GM23248 (cell line): Measurements from ENCODE around the gene NR2F2. TPM values are rescaled to one million over a fixed set of nuclear protein-coding genes. Genes with fewer than 3 reads are reported as not detected.

Source experiments
- DNase-seq: peaks from one replicate; pipeline ENCODE4 v3.0.0-alpha.2; 2015
- H2AFZ ChIP-seq: fragments of 200-600 bp; sonication (generic); 2 replicates; pipeline ENCODE4 v1.6.1; 2016; ENCODE audit warnings: antibody characterized with exemption
- H3F3A ChIP-seq: fragments of 200-600 bp; sonication (generic); 2 replicates; pipeline ENCODE4 v1.6.1; 2016; ENCODE audit warnings: mild to moderate bottlenecking, antibody characterized with exemption, mixed run types; ENCODE audit not compliant: insufficient read depth
- H3K27ac ChIP-seq: fragments of 200-600 bp; sonication (generic); 2 replicates; pipeline ENCODE4 v1.5.1; 2016; ENCODE audit warnings: mild to moderate bottlenecking
- H3K27me3 ChIP-seq: fragments of 200-600 bp; sonication (generic); replicated peaks from 2 replicates; pipeline ENCODE4 v1.6.1; 2016; ENCODE audit warnings: mild to moderate bottlenecking; ENCODE audit not compliant: insufficient read depth
- H3K36me3 ChIP-seq: fragments of 200-600 bp; sonication (generic); 2 replicates; pipeline ENCODE4 v1.6.1; 2016; ENCODE audit warnings: low read depth, mild to moderate bottlenecking
- H3K4me1 ChIP-seq: fragments of 200-600 bp; sonication (generic); 2 replicates; pipeline ENCODE4 v1.6.1; 2016; ENCODE audit warnings: mild to moderate bottlenecking; ENCODE audit not compliant: insufficient read depth
- H3K4me2 ChIP-seq: fragments of 200-600 bp; sonication (generic); one replicate; pipeline ENCODE4 v1.6.1; 2016; ENCODE audit warnings: mild to moderate bottlenecking; ENCODE audit not compliant: unreplicated experiment
- H3K4me3 ChIP-seq: fragments of 200-600 bp; sonication (generic); 2 replicates; pipeline ENCODE4 v1.5.1; 2016; ENCODE audit warnings: mild to moderate bottlenecking
- H3K79me2 ChIP-seq: fragments of 200-600 bp; sonication (generic); 2 replicates; pipeline ENCODE4 v1.6.1; 2016; ENCODE audit warnings: mild to moderate bottlenecking; ENCODE audit not compliant: insufficient read depth
- H3K9ac ChIP-seq: fragments of 200-600 bp; sonication (generic); 2 replicates; pipeline ENCODE4 v1.6.1; 2016; ENCODE audit warnings: mild to moderate bottlenecking
- H3K9me2 ChIP-seq: fragments of 200-600 bp; sonication (generic); 2 replicates; pipeline ENCODE4 v1.6.1; 2016; ENCODE audit warnings: mixed run types, mild to moderate bottlenecking, moderate library complexity; ENCODE audit not compliant: insufficient read depth
- H3K9me3 ChIP-seq: fragments of 200-600 bp; sonication (generic); one replicate; pipeline ENCODE4 v1.6.1; 2017; ENCODE audit warnings: low read depth
- H4K20me1 ChIP-seq: fragments of 200-600 bp; sonication (generic); 2 replicates; pipeline ENCODE4 v1.6.0; 2016; ENCODE audit not compliant: insufficient read depth
- EZH2 ChIP-seq: fragments of 200-600 bp; sonication (generic); IDR thresholded peaks from 2 replicates; pipeline ENCODE4 v1.6.1; 2018; ENCODE audit warnings: antibody characterized with exemption, mild to moderate bottlenecking; ENCODE audit not compliant: insufficient read depth, poor library complexity, severe bottlenecking
- EZH2phosphoT487 ChIP-seq: fragments of 200-600 bp; sonication (generic); IDR thresholded peaks from 2 replicates; pipeline ENCODE4 v1.6.1; 2018; ENCODE audit warnings: antibody characterized with exemption, moderate library complexity, mild to moderate bottlenecking, low read depth; ENCODE audit not compliant: insufficient read depth
- WGBS, 2 experiments: methylation state at CpG; one replicate each; pipeline ENCODE4 v1.1.6; 2015 to 2017; ENCODE audit warnings: low lambda C conversion rate in 2 of 2, low coverage in 1 of 2; ENCODE audit errors: missing lambda C conversion rate in 2 of 2; 5-methylcytosine and 5-hydroxymethylcytosine counted together
- in situ Hi-C: fragments of 300-500 bp; cut with MboI; formaldehyde crosslinking; loops from 2 replicates; pipeline ENCODE4 v1.15.0; 2020
- polyA plus RNA-seq: library from polyadenylated mRNA; unstranded; fragments of >200 nt; fragmentation: Nextera tagmentation; extraction: Ambion mirVana; gene quantifications from 2 replicates; pipeline ENCODE4 v1.2.1, GENCODE V29; 2016
- total RNA-seq: library from RNA; depleted of rRNA; stranded (reverse); fragments of >200 nt; shearing (Covaris generic); gene quantifications from 2 replicates; pipeline ENCODE4 v1.2.3, GENCODE V29; 2014

The NR2F2 gene
- total and polyA plus RNA-seq, 2 experiments from 2014 or later = 5.9 to 23.8 TPM

- TF ChIP-seq EZH2phosphoT487 = no peak
- TF ChIP-seq EZH2 = no peak
- Histone ChIP-seq H2AFZ (peak overlapping the region; percentile 68), H3K4me1 (peaks cover 13% of the 10 kb centered on the region; the same call in 1 of the 2 replicates), H3K27ac (no peak overlapping the region), H3K4me2 (peak overlapping the region; percentile 79), H3K9ac (peak overlapping the region; percentile 73), H3K79me2 (peaks cover 24% of the 10 kb centered on the region), H3K9me2 (no peaks in the 10 kb centered on the region), H3K4me3 (peak overlapping the region; percentile 67), H3K9me3 (no peaks in the 10 kb centered on the region), H3F3A (peaks cover 2% of the 10 kb centered on the region), H3K27me3 (no peaks in the 10 kb centered on the region), H4K20me1 (no peaks in the 10 kb centered on the region), H3K36me3 (no peaks in the 10 kb centered on the region)
- in situ Hi-C loops = loop anchor here (25.0 kb wide), 2 partner anchors 877 to 1698 kb away; no protein-coding TSS in a partner anchor
- DNase-seq = peak; percentile 50
- WGBS, 2 experiments = 37 to 40% methylated on average over 53 to 56 of the region's 57 CpGs
These were observed 29.4 kb downstream of the NR2F2 start for GRCh38 chr15:96359616-96360521.

DNA sequence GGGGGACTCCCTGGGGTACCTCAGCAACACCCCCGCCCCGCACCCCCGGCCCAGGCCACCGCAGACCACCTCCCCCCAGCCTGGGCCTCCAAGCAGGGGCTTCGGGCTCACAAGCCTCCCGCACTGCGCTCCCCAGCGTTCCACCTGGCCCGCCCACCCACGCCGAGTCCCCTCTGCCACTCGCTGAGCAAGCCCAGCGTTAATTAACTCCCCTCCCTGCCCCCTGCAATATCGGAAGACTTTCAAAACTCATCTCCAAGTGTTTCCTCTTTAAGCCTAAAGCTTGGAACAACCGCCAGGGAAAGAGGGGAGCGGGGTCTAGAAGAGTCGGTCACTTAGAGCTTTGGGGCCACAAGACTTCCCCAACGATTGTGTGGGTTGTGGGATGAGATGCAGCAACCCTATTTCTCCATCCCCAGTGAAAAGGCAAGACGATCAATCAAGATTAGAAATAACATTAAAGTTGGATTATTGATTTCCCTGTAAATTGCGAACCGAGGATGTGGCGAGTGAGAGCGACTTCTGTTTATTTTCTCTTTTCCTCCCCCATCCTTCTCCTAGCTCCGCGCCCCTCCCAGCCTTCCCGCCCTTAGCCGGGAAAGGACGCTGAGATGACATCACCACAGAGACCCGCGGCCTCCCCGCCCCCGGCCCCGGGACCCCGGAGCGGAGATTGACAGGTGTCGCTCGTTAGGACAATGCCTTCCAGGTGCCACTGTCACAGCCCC lies 30.2 kb downstream of the NR2F2 start:
- no peaks in the 10 kb centered on the region for H3K9me2 ChIP-seq
- H3K9me3 ChIP-seq = no peaks in the 10 kb centered on the region
- in situ Hi-C loops = loop anchor here (25.0 kb wide), 2 partner anchors 877 to 1698 kb away; no protein-coding TSS in a partner anchor
- whole genome bisulfite sequencing, 2 experiments = 67 to 75% methylated on average over 17 to 37 of the region's 37 CpGs
- H4K20me1 ChIP-seq = no peaks in the 10 kb centered on the region
- no peak overlapping the region for H3K27ac ChIP-seq
- H3K27me3 ChIP-seq = no peaks in the 10 kb centered on the region
- no peaks in the 10 kb centered on the region; the same call in 1 of the 2 replicates for H3F3A ChIP-seq
- no peak overlapping the region; the same call in 1 of the 2 replicates for H3K4me3 ChIP-seq
- no peak overlapping the region for H2AFZ ChIP-seq
- no peak for DNase-seq
- H3K9ac ChIP-seq = no peak overlapping the region
- no peak overlapping the region for H3K4me2 ChIP-seq
- H3K4me1 ChIP-seq = 0 out of 2 replicates have a peak, but pooled peaks cover 7% of the 10 kb centered on the region
- H3K79me2 ChIP-seq = peaks cover 19% of the 10 kb centered on the region
- no peaks in the 10 kb centered on the region for H3K36me3 ChIP-seq
- no peak for TF ChIP-seq EZH2phosphoT487
- TF ChIP-seq EZH2 = no peak

DNA sequence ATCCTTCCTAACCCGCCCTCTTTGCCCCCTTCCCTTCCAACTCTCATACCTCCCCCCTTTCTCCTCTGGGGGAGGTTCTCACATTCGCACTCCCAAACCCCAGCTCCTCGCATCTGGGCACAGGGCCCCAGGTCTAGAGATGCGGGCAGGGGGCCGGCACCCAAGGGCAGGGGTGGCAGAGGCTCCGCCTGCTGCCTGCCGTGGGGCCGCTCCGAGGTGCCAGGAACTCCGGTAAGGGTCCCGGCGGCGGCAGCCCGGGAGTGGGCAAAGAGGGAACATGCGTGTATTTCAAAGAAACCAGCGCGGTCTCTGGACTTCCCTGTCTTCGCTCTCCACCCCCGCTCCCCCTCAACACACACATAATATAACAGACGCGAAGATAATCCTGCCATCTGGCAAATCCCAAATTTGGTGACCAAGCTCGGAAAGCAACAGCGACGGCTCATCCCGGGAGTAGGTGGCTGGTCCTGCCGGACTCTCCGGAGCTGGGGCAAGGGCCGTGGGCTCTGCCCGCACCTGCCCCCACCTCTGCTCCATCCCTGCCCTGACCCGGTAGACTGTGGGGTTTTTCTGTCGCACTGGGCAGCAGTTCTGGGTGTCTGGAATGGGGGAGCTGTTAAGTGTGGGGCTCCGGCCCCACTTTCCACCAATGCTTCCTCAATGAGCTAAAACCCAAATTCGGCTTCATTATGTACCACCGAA lies 31.0 kb downstream of the NR2F2 start:
- WGBS, 2 experiments = 92 to 96% methylated on average over 32 to 34 of the region's 34 CpGs
- Histone ChIP-seq H3K36me3 (no peaks in the 10 kb centered on the region), H3K9me2 (no peaks in the 10 kb centered on the region), H3K4me1 (0 out of 2 replicates have a peak, but pooled peaks cover 2% of the 10 kb centered on the region), H3K9me3 (no peaks in the 10 kb centered on the region), H3K27me3 (peaks cover 5% of the 10 kb centered on the region; the same call in 1 of the 2 replicates), H4K20me1 (no peaks in the 10 kb centered on the region), H3K4me2 (no peak overlapping the region), H3F3A (no peaks in the 10 kb centered on the region), H3K79me2 (peaks cover 13% of the 10 kb centered on the region; the same call in 1 of the 2 replicates), H2AFZ (no peak overlapping the region), H3K4me3 (no peak overlapping the region), H3K27ac (no peak overlapping the region), H3K9ac (no peak overlapping the region)
- in situ Hi-C loops = loop anchor here (25.0 kb wide), 2 partner anchors 876 to 1699 kb away; no protein-coding TSS in a partner anchor
- no peak for DNase-seq
- no peak for TF ChIP-seq EZH2
